Fibroblast of skin of back (primary cell): Measurements from ENCODE around the gene UGT1A9.
"Not testable (repeated sequence)": the region's sequence is repeated elsewhere in the genome, so short reads cannot be mapped to it uniquely, and the experiment has no call there.

Experiments
- DNase-seq: peaks from one replicate; pipeline ENCODE4 v3.0.0-alpha.2; 2013

UGT1A9 gene

DNA sequence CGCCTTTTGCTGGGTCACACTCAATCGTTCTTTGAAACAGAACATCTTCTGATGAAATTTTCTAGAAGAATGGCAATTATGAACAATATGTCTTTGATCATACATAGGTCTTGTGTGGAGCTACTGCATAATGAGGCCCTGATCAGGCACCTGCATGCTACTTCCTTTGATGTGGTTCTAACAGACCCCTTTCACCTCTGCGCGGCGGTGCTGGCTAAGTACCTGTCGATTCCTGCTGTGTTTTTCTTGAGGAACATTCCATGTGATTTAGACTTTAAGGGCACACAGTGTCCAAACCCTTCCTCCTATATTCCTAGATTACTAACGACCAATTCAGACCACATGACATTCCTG is 41.5 kb downstream of the UGT1A9 start:
- DNase-seq: no peak

DNA sequence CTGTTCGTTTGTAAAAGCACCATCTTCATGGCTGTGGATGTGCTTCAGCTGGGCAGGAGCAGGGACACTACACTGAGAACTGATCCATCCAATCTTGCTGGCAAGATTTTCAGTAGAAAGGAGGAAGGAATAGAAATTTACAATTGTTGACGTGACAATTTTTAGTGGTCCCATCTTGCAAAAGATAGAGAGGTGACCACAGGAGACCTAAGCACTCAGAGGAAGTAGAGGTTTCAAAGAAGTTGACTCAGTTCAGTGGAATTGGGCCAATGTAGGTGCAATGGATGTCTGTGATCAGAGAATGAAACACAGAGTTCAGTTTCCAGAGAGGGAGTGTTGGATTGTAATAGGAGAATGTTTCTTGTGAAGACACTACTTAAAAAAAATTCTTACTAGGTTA is 42.4 kb downstream of the UGT1A9 start:
- no peak for DNase-seq

DNA sequence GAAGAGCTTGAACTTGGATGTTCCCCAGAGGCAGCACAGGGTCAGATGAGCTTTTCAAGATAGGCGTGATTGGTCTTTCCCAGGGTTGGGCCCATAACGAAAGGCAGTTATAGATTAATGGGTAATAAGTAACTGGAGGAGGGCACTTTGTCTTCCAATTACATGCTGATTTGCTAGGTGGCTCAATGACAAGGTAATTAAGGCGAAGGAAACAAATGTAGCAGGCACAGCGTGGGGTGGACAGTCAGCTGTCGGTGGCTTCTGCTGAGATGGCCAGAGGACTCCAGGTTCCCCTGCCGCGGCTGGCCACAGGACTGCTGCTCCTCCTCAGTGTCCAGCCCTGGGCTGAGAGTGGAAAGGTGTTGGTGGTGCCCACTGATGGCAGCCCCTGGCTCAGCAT is 46.9 kb downstream of the UGT1A9 start, which contains the start of gene UGT1A4:
TSS of gene UGT1A4 (plus strand) at position 185 of the 400 bp plus-strand sequence. CDS start at position 270, 85 bp downstream.
- no peak for DNase-seq

DNA sequence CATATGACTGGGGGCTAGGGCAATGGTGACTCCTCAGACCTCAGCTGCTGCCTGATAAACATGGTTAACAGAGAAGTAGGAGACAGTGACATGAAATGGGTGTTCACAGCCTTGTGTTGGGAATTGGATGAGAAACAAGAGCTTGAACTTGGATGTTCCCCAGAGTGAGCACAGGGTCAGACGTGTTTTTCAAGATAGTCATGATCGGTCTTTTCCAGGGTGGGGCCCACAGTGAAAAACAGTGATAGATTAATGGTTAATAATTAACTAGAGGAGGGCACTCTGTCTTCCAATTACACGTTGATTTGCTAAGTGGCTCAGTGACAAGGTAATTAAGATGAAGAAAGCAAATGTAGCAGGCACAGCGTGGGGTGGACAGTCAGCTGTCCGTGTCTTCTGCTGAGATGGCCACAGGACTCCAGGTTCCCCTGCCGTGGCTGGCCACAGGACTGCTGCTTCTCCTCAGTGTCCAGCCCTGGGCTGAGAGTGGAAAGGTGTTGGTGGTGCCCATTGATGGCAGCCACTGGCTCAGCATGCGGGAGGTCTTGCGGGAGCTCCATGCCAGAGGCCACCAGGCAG is 57.1 kb downstream of the UGT1A9 start, which contains the start of gene UGT1A3:
TSS of gene UGT1A3 (plus strand) at position 320 of the 579 bp plus-strand sequence. CDS start at position 405, 85 bp downstream.
- DNase-seq: no peak

DNA sequence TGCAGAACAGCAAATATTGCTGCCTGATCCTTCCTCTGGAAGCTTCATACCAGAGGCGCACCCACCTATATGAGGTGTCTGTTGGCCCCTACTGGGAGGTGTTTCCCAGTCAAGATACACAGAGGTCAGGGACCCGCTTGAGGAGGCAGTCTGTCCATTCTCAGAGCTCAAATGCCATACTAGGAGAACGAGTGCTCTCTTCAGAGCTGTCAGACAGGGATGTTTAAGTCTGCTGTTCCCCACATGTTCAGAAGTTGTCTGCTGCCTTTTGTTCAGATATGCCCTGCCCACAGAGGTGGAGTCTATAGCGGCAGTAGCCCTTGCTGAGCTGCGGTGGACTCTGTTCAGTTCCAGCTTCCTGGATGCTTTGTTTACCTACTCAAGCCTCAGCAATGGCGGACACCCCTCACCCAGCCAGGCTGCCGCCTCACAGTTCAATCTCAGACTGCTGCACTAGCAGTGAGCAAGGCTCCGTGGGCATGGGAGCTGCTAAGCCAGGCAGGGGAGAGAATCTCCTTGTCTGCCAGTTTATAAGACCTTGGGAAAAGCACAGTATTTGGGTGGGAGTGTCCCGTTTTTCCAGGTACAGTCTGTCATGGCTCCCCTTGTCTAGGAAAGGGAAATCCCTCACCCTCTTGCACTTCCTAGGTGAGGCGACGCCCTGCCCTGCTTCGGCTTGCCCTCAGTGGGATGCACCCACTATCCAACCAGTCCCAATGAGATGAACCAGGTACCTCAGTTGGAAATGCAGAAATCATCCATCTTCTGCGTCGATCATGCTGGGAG is 65.4 kb downstream of the UGT1A9 start:
- not testable (repeated sequence) for DNase-seq

DNA sequence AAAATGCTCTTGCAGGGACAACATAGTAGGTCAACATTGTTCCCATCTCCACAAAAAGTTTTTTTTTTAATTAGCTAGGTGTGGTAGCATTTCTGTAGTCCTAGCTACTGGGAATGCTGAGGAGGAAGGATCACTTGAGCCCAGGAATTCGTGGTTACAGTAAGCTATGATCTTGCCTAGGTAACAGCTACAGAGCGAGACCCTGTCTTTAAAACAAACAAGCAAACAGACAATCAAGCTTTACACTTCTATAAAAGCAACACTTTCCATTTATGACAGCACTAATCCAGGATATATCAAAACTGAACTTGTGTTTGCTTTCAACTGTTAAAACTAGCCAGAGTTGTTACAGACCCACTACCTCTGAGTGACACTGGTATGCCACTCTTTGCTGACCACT is 69.2 kb downstream of the UGT1A9 start:
- DNase-seq: no peak

DNA sequence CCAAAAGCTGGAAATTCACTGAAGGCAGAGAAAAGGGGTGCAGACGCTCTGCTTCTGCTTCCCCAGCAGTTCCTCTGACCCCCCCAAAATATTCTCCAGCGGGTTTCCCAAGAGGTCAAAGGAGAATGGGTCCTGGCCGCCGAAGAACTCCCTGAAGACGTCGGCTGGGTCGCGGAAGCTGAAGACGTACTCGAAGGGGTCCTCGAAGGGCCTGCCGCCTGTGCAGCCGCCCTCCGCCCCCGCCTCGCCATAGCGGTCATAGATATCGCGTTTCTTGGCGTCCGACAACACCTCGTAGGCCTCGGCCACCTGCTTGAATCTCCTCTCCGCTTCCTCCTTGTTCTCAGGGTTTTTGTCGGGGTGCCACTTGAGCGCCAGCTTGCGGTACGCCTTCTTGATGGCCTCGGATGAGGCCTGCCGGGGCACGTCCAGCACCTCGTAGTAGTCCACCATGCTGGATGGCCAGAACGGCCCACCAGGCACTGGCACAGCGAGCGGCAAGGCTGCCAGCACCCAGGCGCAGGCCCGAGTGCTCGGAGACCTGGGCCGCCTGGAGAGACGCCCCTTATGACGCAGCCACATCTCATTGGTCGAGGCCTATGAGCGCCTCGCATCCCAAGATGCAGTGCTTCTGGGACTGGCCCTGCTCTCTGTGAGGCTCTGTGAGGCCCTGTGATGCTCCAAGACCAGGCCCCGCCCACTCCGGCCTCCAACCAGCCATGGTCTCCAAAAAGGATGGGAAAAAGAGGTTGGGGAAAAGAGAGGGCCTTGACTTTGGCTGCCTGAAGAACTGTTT is 72.0 kb downstream of the UGT1A9 start:
- DNase-seq: no peak

DNA sequence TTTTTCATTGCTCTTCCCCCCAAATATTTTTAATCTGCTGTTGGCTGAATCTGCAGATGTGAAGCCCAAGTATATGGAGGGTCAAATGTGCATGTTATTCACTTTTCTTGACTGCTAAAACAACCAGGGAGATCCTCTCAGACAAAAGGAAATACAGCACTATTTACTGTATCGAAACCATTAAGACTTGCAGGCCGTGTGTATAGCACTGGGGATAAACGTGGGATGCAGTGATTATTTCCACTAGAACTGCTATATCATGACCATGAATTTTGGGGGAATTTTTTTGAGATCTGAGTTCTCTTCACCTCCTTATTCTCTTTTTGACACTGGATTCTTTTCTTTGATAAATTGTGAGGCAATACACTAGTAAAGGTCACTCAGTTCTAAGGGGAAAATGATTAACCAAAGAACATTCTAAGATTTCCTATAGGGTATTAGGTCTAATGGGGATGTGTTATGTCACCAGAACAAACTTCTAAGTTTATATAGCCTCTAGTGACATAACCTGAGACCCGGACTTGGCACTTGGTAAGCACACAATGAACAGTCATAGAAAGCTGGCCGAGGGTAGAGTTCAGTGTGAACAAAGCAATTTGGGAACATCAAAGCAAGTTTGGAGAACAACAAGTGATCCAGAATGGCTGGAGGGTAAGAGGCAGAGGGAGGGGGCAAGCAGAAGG is 73.5 kb downstream of the UGT1A9 start:
- no peak for DNase-seq

DNA sequence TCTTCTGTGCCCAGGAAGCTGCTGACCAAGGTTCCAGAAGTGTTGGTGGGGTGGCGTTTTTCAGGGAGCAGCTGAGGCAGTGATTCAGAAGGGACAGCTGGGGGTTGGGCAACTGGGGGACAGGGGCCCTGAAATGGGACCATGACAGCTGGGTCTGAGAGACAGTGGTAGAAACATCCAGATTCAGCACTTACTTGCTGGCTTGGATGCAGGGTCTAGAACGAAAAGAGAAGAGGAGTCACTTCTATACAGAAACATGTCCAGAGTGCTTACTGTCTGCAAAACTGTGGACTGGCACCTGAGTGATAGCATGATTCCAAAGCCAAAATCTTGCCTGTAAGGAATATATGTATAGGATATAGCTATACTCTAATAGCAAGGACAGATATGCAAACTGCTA is 74.1 kb downstream of the UGT1A9 start:
- DNase-seq: not testable (repeated sequence)

DNA sequence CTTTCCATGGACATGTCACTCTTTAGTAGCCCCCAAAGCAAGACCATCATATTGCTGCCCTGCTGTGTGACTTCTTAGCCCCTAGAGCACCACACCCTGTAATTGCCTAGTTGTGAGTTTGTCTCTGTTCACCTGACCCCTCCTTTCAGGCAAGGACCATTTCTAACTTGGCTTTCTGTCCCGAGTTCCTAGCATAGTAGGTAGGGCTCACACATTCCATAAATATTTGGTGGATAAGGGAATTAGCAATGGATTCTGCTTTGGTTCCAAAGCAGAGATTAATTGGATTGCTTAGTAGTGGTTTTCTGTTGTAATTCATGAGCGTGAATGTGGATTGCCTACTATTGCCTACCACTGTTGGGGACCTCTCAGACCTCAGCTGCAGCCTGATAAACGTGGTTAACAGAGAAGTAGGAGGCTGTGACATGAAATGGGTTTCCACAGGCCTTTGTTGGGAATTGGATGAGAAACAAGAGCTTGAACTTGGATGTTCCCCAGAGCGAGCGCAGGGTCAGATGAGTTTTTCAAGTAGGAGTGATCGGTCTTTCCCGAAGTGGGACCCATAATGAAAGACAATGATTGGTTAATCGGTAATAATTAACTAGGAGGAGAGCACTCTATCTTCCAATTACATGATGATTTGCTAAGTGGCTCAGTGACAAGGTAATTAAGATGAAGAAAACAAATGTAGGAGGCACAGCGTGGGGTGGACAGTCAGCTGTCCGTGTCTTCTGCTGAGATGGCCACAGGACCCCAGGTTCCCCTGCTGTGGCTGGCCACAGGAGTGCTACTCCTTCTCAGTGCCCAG is 75.0 kb downstream of the UGT1A9 start:
- DNase-seq: no peak

DNA sequence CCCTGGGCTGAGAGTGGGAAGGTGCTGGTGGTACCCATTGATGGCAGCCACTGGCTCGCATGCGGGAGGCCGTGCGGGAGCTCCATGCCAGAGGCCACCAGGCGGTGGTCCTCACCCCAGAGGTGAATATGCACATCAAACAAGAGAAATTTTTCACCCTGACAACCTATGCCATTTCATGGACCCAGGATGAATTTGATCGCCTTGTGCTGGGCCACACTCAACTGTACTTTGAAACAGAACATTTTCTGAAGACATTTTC is 75.5 kb downstream of the UGT1A9 start:
- no peak for DNase-seq

DNA sequence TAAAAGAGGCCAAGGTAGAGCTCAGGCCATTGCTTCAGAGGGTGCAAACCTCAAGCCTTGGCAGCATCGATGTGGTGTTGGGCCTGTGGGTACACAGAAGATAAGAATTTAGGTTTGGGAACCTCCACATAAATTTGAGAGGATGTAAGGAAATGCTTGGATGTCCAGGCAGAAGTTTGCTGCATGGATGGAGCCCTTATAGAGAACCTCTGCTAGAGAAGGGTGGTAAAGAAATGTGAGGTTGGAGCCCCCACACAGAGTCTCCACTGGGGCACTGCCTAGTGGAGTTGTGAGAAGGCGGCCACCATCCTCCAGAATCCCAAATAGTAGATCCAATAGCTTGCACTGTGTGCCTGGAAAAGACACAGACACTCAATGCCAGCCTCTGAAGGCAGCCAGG is 79.0 kb downstream of the UGT1A9 start:
- not testable (repeated sequence) for DNase-seq

DNA sequence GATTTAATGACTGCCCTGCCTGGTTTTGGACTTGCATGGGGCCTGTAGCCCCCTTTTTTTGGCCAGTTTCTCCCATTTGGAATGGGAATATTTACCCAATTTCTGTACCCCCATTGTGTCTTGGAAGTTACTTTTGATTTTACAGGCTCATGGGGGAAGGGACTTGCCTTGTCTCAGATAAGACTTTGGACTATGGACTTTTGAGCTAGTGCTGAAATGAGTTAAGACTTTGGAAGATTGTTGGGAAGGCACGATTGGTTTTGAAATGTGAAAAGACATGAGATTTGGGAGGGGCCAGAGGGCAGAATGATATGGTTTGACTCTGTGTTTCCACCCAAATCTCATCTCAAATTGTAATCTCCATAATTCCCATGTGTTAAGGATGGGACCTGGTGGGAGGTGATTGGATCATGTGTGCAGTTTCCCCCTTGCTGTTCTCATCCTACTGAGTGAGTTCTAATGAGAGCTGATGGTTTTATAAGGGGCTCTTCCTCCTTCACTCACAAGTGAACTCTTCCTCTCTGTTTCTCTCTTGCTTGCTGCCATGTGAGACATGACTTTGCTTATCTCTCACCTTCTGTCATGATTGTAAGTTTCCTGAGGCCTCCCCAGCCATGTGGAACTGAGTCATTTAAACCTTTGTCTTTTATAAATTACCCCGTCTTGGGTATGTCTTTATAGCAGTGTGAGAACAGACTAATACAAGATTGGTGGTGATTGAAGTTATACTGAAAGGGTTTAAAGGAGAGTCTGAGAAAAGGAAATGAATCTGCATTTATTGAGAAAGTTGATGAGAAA is 79.7 kb downstream of the UGT1A9 start:
- not testable (repeated sequence) for DNase-seq

DNA sequence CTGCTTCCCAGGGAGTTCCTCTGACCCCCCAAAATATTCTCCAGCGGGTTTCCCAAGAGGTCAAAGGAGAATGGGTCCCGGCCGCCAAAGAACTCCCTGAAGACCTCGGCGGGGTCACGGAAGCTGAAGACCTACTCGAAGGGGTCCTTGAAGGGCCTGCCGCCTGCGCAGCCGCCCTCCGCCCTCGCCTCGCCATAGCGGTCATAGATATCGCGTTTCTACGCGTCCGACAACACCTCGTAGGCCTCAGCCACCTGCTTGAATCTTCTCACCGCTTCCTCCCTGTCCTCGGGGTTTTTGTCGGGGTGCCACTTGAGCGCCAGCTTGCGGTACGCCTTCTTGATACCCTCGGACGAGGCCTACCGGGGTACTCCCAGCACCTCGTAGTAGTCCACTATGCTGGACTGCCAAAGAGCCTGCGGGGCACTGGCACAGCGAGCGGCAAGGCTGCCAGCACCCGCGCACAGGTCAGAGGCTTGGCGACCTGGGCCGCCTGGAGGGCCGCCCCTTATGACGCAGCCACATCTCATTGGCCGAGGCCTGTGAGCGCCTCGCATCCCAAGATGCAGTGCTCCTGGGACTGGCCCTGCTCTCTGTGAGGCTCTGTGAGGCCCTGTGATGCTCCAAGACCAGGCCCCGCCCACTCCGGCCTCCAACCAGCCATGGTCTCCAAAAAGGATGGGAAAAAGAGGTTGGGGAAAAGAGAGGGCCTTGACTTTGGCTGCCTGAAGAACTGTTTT is 83.3 kb downstream of the UGT1A9 start:
- no peak for DNase-seq

DNA sequence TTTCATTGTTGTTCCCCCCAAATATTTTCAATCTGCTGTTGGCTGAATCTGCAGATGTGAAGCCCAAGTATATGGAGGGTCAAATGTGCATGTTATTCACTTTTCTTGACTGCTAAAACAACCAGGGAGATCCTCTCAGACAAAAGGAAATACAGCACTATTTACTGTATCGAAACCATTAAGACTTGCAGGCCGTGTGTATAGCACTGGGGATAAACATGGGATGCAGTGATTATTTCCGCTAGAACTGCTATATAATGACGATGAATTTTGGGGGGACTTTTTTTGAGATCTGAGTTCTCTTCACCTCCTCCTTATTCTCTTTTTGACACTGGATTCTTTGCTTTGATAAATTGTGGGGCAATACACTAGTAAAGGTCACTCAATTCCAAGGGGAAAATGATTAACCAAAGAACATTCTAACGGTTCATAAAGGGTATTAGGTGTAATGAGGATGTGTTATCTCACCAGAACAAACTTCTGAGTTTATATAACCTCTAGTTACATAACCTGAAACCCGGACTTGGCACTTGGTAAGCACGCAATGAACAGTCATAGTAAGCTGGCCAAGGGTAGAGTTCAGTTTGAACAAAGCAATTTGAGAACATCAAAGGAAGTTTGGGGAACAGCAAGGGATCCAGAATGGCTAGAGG is 84.9 kb downstream of the UGT1A9 start:
- DNase-seq: no peak

DNA sequence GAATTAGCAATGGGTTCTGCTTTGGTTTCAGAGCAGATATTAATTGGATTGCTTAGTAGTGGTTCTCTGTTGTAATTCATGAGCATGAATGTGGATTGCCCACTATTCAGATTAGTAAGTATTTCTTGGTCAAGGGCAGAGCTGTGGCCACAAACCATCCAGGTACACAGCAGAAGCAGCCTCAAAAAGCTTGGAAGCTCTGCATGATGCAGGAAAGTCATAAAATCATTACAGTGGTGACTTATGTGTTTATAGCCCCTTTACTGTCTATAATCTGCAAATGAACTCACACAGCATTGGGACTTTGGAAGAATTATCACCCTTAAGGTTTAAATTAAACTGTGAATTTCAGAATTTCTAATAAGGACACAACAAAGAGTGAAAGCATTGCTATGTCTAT is 86.4 kb downstream of the UGT1A9 start:
- DNase-seq: no peak

DNA sequence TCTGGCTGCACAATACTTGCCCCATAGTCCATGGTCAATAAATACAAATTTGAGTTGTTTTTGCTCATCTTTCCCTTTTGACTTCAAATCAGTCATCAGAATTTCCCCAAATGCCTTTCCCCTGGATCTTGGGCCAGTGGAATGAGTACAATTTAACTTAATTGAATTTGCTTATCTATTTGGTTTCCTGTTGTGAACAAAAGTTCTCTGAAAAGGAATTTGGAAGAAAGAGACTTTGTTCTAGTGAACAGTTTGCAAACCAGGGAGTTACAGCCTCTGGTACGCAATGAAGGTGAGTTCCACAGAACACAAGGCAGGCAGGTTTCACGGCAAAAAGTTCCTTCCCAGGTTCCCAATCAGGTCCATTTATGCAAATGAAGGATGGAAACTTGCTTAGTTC is 87.2 kb downstream of the UGT1A9 start:
- no peak for DNase-seq

DNA sequence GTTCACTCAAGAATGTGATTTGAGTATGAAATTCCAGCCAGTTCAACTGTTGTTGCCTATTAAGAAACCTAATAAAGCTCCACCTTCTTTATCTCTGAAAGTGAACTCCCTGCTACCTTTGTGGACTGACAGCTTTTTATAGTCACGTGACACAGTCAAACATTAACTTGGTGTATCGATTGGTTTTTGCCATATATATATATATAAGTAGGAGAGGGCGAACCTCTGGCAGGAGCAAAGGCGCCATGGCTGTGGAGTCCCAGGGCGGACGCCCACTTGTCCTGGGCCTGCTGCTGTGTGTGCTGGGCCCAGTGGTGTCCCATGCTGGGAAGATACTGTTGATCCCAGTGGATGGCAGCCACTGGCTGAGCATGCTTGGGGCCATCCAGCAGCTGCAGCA is 88.3 kb downstream of the UGT1A9 start, which contains the start of gene UGT1A1:
TSS of gene UGT1A1 (plus strand) at position 228 of the 400 bp plus-strand sequence. CDS start at position 246, 18 bp downstream.
- no peak for DNase-seq

DNA sequence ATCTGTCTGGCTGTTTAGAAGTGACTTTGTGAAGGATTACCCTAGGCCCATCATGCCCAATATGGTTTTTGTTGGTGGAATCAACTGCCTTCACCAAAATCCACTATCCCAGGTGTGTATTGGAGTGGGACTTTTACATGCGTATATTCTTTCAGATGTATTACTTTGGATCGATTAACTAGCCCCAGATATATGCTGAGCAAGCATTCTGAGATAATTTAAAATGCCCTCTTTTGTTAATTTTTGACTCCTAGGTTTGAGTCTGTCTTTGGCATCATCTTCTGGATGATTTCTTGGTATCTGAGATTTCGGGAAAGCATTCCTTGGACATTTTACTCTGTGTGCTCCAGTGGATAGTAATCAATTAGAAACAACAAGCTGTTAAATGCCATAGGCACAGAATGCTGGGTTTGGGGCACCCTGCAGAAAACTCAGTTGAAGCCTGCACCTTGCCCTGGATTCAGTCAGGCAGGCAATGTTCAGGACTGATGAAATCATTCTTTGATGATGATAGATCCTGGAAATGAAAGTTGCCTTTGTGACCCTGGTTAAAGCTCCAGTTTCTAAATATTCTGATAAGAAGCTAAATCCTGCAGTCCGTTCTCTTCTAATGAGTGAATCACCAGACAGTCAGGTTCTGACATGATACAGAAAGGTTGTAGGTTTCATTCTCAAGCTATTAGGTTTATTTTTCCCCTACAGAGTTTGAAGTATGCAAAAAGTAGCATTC is 89.5 kb downstream of the UGT1A9 start:
- DNase-seq: no peak
